Measurements from ENCODE around the gene MFAP3L.
A peak's percentile ranks its signal among the peaks of the same experiment; 100 is the strongest.
"Not testable (repeated sequence)": the region's sequence is repeated elsewhere in the genome, so short reads cannot be mapped to it uniquely, and the experiment has no call there.

Gene MFAP3L

DNA sequence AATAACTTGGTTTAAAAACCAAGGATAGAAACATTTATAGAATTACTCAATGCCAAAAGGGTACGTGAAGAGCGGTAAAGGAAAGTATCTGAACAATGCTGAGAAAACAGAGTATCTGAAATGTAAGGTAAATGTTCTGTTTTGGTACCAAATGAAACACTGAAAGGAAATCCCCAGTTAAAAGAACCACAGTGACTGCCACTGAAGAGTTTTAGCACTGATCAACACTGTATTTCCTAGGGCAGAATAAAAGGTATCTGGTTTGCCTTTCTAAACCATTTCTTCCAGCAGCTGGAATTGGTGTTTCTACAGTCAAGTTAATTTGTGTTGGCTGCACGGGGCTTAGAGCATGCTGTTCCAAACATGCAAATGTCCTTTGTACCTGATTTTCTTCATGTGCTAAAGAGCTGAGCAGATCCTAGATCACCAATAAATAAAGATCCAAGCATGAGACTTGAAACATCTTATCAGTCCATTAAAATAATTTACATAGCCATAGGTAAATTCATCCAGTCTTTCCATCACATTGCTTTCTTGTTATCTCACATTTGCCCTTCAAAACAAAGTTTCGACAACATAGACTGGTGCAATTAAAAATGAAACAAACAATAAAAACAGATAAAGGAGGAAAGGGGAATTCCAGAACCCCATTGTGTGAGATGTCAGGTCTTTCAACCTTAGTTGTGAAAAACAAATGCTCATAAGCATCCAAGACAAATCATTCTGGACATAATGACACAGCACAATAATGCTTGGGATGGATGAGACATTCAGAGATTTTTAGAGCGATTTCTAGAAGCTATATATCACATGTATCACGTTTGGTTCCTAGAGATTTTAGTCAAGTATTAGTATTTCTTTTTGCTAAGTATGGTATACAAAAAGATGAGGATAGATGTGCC lies 38.6 kb downstream of the MFAP3L start:
- DNase-seq (ENCODE audit: low read depth) = no peak

DNA sequence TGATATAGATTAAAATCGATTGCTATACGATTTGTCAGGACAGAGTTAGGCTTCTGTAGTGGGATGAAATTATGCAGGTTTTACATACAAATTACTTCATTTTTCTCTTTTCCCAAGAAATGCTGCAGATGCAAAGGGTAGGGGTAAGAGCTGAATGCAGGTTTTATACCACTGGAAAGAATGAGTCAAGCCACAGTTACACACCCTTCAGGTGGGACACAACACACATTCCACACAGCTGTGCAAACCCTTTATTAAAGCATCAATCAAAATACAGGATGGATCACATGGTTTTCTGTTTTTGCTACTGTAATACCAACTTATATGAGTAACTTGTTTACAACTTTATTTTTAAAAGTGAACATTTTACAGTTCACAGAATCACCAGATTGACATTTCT lies 39.8 kb downstream of the MFAP3L start:
- DNase-seq (ENCODE audit: low read depth) = no peak

DNA sequence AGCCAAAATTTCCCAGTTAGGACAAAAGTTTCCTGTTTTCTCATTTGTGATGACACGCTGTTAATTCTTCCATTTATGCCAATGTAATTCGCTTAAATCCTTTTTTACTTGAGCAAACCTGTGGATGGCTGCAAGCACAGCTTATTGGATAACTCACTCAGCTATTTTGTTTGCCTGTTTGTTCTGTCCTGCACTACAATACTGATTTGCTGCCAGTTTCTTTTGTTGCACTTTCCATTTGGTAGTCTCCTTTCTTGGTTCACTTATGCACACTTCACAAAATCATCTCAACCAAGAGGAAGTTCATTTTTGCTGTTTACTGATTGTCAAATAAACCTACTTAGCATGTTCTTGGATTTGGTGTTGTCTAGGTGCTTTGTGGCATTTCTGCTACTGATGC lies 40.3 kb downstream of the MFAP3L start:
- no peak for DNase-seq (ENCODE audit: low read depth)

DNA sequence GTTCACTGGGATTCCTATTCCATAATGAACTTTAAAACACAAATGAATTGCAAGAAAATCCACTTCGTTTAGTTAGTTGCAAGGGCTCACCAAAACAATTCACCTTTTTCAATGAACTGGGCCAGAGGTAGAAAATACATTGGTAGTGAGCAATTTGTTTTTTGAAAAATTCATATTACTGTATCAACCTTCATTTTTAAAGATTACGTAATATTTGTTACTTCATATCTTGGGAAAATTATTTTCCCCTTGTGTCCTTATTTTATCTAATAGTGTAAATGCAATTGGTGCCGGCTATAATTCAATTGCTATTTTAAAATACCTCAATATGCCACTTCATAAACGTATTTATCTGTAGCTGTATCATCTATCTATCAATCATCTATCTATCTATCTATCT lies 41.5 kb downstream of the MFAP3L start:
- no peak for DNase-seq (ENCODE audit: low read depth)

DNA sequence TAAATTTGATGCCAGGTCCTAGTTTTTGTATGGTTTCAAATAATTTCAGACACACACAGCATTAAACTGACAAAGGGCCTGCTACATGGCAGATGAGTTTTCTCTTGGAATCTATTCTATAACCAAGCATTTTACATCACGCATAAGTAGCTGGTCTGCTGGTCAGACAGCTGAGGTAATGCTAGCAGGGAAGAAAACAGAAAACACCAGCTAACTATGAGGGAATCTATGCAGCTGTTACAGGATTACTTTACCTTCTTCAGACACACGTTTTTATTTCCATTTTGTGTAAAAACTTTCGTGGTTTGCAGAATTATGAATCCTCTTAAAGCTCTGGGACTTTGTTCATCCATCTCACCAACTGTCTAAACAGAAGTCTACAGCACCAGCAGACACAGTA lies 42.0 kb downstream of the MFAP3L start:
- DNase-seq (ENCODE audit: low read depth) = no peak

DNA sequence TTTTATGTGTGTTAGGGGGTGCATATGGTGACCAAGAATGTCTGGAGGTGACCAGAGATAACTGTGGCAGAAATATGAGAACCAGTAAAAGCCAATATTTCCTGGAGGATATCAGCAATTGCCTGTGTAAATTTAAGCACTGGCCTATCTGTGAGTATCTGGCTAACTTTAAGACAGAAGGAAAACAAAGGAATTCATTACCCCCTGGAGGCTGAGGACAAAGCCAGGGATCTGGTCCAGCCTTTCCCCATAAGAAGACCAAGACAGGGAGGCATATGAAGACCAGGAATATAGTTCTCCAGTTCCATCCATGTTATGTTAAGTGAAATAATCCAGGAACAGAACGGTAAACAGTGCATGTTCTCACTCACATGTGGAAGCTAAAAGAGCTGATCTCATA lies 49.2 kb downstream of the MFAP3L start:
- no peak for DNase-seq (ENCODE audit: low read depth)

DNA sequence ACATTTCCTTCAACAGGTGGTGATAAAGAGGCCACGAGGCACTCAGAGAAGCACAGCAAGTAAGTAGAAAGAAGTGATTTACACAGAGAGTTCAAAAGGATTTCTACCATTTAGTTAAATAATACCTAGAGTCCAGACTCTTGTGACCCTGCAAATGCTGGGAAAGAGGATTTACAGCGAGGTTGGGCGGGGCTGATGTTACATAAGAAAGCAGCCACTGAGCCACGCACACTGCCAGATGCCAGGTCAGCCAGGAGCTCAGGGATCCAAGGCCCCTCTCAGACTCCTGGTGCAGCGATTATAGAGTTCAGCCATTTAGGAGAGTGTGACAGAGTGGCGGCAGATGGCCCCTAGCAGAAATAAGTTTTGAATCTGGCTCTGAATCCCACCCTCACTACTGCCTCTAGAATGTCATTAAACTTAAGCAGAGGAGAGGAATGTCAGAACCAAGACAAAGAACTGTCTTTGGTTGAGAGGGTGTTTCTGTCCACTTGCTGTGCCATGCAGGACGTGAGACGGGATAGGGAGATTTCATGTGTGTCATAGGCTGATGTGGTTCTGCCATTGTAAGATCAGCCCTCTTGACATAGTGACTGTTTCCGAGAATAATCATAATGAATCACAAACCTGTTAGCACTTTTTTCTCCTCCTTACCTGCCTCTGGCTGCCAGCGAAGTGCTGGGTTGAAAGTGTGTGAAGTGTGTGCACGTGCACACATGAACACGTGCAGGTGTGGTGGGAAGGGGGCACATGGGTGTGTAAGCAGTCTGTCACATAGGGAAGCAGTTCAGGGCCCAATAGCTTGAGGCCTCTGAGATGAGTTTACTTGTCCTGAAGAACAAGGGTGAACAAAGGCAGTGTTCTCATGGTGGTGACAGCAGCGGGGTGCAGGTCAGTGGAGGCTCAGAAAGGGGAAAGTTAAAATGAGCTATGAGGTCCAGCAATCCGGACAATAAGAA lies 50.1 kb downstream of the MFAP3L start:
- no peak for DNase-seq (ENCODE audit: low read depth)

DNA sequence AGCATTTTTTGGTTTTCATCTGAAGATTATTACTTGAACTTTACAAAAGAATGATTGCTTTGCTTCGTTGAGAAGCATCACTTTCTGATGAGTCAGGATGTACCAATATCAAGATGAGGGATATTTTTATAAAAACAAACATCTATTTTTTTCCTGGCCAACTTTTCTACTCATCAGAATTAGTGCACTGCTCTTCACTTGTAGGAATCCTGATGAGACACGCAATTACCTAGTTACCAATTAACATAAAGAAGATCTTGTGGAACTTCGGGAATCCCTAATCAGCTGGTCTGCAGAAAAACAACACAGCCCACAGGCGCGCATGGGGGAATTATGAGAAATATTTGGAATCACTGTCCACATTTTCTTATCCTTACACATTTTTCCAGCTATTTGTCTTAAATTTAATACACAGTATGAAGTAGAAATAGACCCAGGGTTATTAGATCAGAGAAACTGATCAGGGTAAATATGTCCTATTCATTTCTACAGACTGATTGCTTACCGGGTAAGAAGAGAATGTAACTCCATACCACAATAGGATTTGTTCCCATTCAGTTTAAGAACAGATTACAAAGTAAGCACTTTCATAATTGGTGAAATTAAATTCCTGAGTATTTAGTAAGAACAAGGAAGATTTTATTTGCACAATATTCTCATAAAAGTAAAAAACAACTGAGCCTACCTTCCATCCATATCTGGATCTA lies 50.9 kb downstream of the MFAP3L start:
- DNase-seq (ENCODE audit: low read depth) = no peak

DNA sequence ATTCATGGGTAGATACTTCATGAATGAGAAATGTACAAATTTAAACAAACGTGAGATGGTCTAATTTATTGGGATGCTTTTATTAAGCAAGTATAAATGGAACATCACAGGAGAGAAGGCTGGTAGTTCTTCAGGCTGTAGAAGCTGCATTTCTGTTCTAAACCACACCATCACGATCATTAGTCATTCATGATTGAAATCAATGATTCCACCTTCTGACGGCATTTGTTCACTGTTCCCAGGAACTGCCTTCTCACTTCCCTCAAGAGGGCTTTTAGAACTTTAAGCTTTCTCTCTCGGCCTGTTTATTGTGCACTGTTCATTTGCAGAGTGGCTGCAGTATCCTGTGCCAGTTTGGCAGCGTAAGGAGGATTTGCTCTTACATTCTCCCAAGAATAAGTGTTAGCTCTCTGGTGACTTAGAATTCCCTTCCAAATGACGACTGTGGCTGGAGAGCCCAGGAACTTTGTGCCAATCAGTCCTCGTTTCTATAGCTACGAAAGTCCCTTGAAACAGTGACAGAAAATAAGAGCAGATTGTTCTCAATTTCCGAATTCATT lies 54.7 kb downstream of the MFAP3L start:
- no peak for DNase-seq (ENCODE audit: low read depth)

DNA sequence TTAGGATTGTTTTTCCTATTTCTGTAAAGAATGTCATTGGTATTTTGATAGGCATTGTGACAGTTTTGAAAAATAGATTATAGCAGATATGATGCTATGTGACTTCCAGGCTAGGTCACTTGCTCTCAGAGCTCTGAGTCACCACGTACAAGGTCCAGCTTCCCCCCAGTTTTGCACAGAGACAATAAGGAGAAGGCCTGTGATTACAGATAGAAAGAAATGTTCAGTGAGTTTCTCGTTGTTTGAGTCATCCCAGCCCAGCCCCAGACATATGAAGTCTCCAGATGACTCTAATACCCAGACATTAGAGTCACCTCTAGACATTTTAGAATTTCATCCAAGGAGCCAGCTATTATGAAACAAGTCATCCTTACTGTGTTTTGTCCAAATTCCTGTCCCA lies 57.2 kb downstream of the MFAP3L start:
- DNase-seq (ENCODE audit: low read depth) = peak; percentile 58

DNA sequence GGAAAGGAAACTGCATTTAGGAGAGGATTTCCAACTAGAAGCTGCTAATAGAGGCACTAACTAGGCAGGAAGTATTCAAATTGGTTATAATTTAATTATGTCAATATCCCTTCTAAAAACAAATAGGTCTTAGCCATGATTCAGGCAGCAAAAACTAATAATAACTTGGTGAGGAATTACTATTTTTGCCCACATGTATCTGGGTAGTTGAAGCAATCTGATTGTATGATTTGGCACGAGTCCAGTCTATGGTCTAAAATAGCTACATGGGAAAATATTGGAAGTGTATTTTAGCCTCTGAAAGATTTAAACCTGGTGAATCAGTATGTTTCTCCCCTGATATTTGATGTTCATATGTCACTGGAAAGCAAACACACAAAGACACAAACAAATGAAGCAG lies 62.2 kb downstream of the MFAP3L start:
- DNase-seq (ENCODE audit: low read depth) = no peak

DNA sequence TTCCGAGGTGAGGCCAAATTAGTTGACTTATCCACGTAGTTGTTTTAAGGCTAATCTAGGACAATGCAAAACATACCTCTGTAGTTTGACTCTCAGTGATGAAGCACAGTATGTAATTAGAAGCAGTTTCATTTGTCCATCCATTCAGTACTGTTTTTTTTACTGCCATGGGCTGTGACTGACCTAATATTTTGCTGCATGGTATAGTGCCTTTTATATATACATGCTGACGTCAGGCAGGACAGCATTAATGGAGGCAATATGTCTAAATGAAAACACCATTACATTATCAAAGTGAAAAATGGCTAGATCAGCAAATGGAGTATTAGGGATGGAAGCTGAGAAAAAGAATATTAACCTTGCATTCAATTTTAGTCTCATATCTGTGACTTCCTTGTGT lies 66.9 kb downstream of the MFAP3L start:
- DNase-seq (ENCODE audit: low read depth) = no peak

DNA sequence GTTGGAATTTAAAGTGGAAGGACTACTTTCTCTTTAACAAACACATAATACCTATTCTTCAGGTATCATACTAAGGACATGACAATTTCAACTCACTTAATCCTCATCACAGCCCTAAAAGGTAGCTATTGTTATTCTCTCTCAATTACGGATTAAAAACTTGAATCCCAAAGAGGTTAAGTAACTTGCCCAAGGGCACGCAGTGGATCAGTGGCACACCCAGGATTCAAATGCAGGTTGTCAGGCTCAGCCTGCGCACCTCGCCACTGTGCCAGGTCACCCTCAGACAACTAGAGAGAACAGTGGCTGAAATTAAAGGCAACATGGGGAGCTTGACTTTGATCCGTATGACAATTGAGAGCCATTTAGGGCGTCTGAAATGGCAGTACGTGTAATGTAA lies 67.6 kb downstream of the MFAP3L start:
- no peak for DNase-seq (ENCODE audit: low read depth)

DNA sequence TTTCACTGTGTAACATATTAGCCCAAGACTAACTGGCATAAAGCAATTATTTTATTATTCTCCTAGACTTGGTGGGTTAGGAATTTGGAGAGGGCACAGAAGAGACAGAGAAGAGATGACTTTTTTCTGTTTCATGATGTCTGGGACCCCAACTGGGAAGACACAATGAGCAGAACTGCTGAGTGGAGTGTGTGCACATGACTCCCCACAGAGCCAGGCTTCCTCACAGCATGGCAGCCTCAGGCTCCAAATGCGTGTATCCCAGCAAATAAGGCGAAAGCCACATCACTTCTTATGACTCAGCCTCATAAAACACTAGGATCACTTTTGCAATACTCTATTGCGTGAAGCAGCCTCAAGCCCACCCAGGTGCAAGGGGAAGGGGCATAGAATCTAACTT lies 68.4 kb downstream of the MFAP3L start:
- DNase-seq (ENCODE audit: low read depth) = no peak

DNA sequence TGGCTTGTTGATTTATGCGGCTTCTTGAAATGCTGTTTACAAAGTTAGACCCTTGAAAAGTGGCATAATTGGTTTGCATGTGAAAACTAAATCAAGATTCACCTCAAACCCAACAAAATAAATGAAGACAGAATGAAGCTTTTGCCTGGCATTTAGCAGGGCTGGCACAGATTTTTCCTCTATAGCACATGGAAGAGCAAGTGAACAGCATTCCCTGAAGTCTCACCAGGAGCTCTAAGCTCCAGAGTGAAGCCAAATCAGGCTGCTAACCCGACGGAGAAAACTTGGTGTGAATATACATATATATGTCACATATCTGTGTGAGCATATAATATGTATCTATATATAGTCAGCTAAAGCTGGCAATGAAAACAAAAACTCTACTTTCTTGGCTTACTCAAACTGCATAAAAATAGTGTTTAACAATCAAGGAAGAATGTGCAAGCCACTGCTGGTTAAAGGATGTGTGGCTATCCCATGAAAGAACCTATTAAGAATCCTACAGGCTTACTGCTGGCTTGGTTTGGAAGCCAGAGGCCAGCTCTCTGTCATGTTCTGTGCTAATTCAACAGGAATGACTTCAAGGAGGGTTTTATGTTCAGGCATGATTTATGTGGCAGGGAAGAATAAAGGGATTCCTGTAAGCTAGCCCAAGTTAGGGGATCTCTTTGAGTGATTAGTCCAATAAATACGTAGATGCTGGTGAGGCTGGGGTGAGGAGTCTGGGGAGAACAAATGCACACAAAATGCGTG lies 69.9 kb downstream of the MFAP3L start:
- no peak for DNase-seq (ENCODE audit: low read depth)

DNA sequence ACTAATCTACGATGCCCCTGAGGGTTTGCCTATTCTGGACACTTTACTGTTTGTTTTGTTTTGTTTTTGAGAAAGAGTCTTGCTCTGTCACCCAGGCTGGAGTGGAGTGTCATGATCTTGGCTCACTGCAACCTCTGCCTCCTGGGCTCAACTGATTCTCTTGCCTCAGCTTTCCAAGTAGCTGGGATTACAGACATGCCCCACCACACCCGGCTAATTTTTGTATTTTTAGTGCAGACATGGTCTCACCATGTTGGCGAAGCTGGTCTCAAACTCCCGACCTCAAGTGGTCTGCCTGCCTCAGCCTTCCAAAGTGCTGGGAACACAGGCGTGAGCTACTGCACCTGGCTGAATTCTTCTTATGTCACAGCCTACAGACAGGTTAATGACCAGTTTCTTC lies 70.7 kb downstream of the MFAP3L start:
- DNase-seq (ENCODE audit: low read depth) = no peak

DNA sequence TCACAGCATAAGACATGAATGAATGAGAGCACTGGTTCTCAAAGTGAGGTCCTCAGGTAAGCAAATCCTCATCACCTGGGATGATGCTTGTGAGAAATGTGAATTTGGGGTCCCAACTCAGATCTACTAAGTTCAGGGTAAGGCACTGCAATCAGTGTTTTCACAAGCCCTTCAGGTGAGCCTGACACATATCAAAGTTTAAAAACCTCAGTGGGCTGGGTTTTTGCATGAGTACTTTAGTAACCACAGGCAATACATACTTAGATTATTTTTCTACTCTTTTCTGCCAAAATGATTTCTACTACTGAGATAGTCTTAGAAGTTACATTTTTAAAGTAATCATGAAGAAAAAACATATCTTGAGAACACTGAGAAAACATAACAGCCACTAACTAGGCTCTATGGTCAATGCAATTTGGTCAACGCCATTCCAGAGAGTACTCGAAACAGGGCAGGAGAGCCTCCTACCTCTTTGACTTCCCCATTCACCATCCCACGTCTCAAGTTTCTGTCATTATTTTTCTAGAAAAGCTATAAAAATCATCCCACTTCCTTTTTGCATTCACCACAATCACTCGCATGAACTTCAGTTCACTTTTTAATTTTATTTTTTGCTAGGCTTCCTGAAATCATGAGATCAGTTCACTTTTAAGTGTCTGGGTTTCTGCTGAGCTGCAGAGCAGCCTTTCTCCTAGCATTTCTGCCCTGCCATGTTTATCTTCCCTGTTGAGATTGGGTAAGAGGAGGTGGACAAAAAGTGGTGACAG lies 73.8 kb downstream of the MFAP3L start:
- DNase-seq (ENCODE audit: low read depth) = no peak

DNA sequence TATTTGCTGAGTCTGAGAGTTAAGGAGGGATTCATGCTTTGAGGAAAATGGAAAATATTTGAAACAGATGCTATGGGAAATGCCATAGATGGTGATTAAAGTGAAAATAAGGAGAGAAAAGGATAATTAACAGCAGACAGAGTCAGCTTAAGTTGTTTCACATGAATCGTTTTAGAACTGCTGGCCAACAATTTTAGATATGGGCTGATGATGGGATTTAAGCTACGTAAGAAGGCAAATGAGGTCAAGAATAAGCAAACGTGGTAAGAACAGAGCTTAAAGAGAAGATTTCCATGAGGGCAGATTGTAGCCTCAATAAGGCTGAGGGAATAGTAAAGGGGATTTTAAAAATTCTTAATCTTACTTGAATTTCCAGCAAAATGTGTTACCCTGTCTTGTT lies 77.9 kb downstream of the MFAP3L start:
- DNase-seq (ENCODE audit: low read depth) = no peak

DNA sequence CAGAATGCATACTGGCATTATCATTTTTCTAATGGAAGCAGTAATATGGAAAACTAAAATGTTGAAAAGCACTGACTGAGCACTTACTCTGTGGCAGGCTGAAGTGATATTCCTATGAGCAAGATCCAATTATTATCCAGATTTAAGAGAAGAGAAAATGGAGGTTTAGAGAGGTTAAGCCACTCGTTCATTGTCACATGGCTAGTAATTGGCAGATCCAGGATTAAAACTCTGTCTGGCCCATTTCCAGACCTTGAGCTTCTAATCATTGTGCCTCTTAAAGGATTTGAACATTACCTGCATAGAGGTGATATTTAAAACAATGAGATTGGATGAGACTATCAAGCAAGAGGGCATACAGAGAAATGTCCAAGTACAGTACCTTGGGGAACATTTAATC lies 80.6 kb downstream of the MFAP3L start:
- DNase-seq (ENCODE audit: low read depth) = no peak

DNA sequence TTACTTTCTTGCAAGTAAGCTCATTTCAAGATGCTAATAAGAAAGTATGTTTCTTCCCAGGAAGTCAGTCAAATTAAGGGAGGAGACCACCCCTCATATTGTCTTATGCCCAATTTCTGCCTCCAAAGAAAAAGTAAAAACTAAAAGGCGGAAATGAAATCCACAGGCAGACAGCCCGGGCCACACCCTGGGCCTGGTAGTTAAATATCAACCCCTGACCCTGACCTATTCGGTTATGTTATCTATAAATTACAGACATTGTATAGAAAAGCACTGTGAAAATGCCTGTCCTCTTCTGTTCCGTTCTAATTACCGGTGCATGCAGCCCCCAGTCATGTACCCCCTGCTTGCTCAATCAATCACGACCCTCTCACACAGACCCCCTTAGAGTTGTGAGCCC lies 82.6 kb downstream of the MFAP3L start:
- not testable (repeated sequence) for DNase-seq (ENCODE audit: low read depth)

DNA sequence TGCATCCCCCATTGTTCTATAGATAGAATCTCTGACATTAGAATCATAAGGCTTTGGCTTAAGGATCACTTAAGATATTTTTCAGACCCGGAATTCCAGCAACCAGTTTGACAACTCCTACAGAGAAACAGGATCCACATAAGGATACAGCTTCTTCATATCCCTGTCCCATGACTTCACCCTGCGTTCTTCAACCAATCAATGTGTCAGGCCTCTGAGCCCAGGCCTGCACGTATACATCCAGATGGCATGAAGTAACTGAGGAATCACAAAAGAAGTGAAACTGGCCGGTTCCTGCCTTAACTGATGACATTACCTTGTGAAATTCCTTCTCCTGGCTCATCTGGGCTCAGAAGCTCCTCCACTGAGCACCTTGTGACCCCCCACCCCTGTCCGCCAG lies 85.1 kb downstream of the MFAP3L start:
- DNase-seq (ENCODE audit: low read depth) = no peak

Data from ELR (cell line).